Tibial nerve (tissue), 4 donors: ENCODE results near the gene FAT4. TPM values are rescaled to one million over a fixed set of nuclear protein-coding genes. Genes with fewer than 3 reads are reported as not detected.

Source experiments
- DNase-seq, 2 donors: peaks; one replicate each; pipeline ENCODE4 v3.0.0-alpha.2; 2019; ENCODE audit warnings: low spot score in 2 of 2
- H3K27ac ChIP-seq, 4 donors: fragments of 200-600 bp; sonication (generic) in 3 of 4; one replicate each; pipeline ENCODE4 v1.5.1; 2017 to 2019; ENCODE audit warnings: mild to moderate bottlenecking in 1 of 4
- H3K27me3 ChIP-seq, 2 donors: fragments of 200-600 bp; sonication (generic) in 1 of 2; one replicate each; pipeline versions ENCODE4 v1.5.1 to v1.6.0; 2017 to 2019
- H3K36me3 ChIP-seq, 3 donors: fragments of 200-600 bp; sonication (generic); one replicate each; pipeline ENCODE4 v1.5.1; 2018 to 2019
- H3K4me1 ChIP-seq, 4 donors: fragments of 200-600 bp; sonication (generic) in 3 of 4; one replicate each; pipeline ENCODE4 v1.5.1; 2017 to 2019
- H3K4me3 ChIP-seq, 4 donors: fragments of 200-600 bp; sonication (generic) in 3 of 4; one replicate each; pipeline ENCODE4 v1.5.1; 2017 to 2019; ENCODE audit warnings: mild to moderate bottlenecking in 1 of 4, moderate library complexity in 1 of 4
- H3K9me3 ChIP-seq, 4 donors: fragments of 200-600 bp; sonication (generic) in 3 of 4; one replicate each; pipeline ENCODE4 v1.5.1; 2017 to 2019
- CTCF ChIP-seq, 5 experiments: fragments of 200-600 bp in 3 of 5; fragments of 450-650 bp in 2 of 5; sonication (generic) in 3 of 5; IDR thresholded peaks; one replicate each; pipeline ENCODE4 v1.5.1; 2016 to 2019; ENCODE audit warnings: antibody characterized with exemption in 5 of 5, mild to moderate bottlenecking in 3 of 5, moderate library complexity in 2 of 5
- EP300 ChIP-seq, 2 donors: sonication (generic); formaldehyde crosslinking; IDR thresholded peaks; one replicate each; pipeline ENCODE4 v1.6.1; 2017; ENCODE audit warnings: antibody characterized with exemption in 2 of 2, mild to moderate bottlenecking in 1 of 2
- POLR2A ChIP-seq, 2 donors: fragments of 450-650 bp; IDR thresholded peaks; one replicate each; pipeline ENCODE4 v1.6.1; 2017; ENCODE audit warnings: antibody characterized with exemption in 2 of 2, mild to moderate bottlenecking in 2 of 2, moderate library complexity in 2 of 2
- WGBS, 2 donors: methylation state at CpG; one replicate each; pipeline ENCODE4 v1.1.5; 2018; 5-methylcytosine and 5-hydroxymethylcytosine counted together
- total RNA-seq, 4 donors: library from RNA; depleted of rRNA; stranded (reverse); fragments of >200 nt; gene quantifications; one replicate each; pipeline ENCODE4 v1.1.0, GENCODE V29; 2016

FAT4 gene
- 10 to 100 TPM; 12.3 to 22.7 (median 18.4) TPM for total RNA-seq

- H3K4me1 ChIP-seq, result peaks cover 0 to 25% (median 8%) of the 10 kb centered on the region in 4 donors
- DNase-seq, result peak; percentile 89 to 91
- WGBS, 2 donors, result 0% methylated on average over 66 to 68 of the region's 68 CpGs
- TF ChIP-seq EP300 (IDR thresholded peaks at IDR 0.05), result peak in 1 of 2 donors; percentile 84
- peak in 1 of 5 experiments; percentile 20 for TF ChIP-seq CTCF (IDR thresholded peaks at IDR 0.05)
- peak; percentile 65 to 85 for TF ChIP-seq POLR2A (IDR thresholded peaks at IDR 0.05)
- H3K36me3 ChIP-seq, result no peaks in the 10 kb centered on the region
- no peaks in the 10 kb centered on the region for H3K27me3 ChIP-seq
- peak within 1 kb of the TSS; percentile 81 to 95 (median 87) for H3K27ac ChIP-seq
- H3K4me3 ChIP-seq, result peak within 1 kb of the TSS; percentile 59 to 92 (median 81)
- peaks cover 0 to 4% (median 0%) of the 10 kb centered on the region in 4 donors for H3K9me3 ChIP-seq
Observed at GRCh38 chr4:125314676-125315575, at the start of gene FAT4. Gene FAT4, plus strand, starts transcription at chr4:125314955. Its CDS starts 1,457 bp downstream, at chr4:125316412.

DNA sequence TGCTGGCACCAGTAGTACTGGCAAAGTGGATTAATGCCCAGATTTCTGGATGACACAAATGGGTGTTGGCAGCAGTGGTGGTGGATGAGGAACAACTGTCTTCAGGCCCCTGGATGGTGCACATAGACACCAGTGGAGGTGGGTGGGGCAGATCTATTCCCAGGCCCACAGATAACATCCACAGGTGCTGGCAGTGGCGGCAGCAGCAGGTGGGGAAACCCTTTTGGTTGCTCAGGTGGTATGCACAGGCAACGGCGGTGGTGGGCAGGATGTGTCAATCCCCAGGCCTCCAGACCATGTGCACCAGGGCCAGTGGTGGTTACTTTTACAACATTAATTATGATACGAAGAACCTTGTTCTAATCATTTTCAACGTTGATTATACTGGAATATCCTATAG is 48.9 kb upstream of the FAT4 start:
- TF ChIP-seq EP300 (IDR thresholded peaks at IDR 0.05) (no peak), POLR2A (IDR thresholded peaks at IDR 0.05) (no peak), CTCF (IDR thresholded peaks at IDR 0.05) (no peak)
- Histone ChIP-seq H3K4me1 (no peaks in the 10 kb centered on the region), H3K4me3 (no peak overlapping the region), H3K27me3 (no peaks in the 10 kb centered on the region), H3K27ac (no peak overlapping the region), H3K36me3 (no peaks in the 10 kb centered on the region), H3K9me3 (no peaks in the 10 kb centered on the region)
- 96 to 99% methylated on average over 5 of the region's 5 CpGs for WGBS, 2 donors
- DNase-seq, result no peak

GRCh38 chr4:125266901-125267604 is 47.7 kb upstream of the FAT4 start:
- Histone ChIP-seq H3K9me3 (no peaks in the 10 kb centered on the region), H3K27me3 (no peaks in the 10 kb centered on the region)
- 49 to 63% methylated on average over 7 of the region's 7 CpGs for WGBS, 2 donors

GRCh38 chr4:125267630-125268029 is 47.1 kb upstream of the FAT4 start:
- H3K4me3 ChIP-seq, result no peak overlapping the region
- no peak for DNase-seq
- H3K4me1 ChIP-seq, result no peaks in the 10 kb centered on the region
- H3K9me3 ChIP-seq, result no peaks in the 10 kb centered on the region
- WGBS, 2 donors, result 64 to 73% methylated on average over 3 of the region's 3 CpGs
- no peaks in the 10 kb centered on the region for H3K27me3 ChIP-seq
- no peaks in the 10 kb centered on the region for H3K36me3 ChIP-seq
- no peak overlapping the region for H3K27ac ChIP-seq
- no peak for TF ChIP-seq POLR2A (IDR thresholded peaks at IDR 0.05)
- no peak for TF ChIP-seq EP300 (IDR thresholded peaks at IDR 0.05)
- no peak for TF ChIP-seq CTCF (IDR thresholded peaks at IDR 0.05)

More at GRCh38 chr4:125266901-125267604, 47.7 kb upstream of the FAT4 start:
- no peak for DNase-seq
- H3K4me1 ChIP-seq, result no peaks in the 10 kb centered on the region
- H3K27ac ChIP-seq, result no peak overlapping the region
- H3K4me3 ChIP-seq, result no peak overlapping the region
- H3K36me3 ChIP-seq, result no peaks in the 10 kb centered on the region
- TF ChIP-seq EP300 (IDR thresholded peaks at IDR 0.05), result no peak
- no peak for TF ChIP-seq POLR2A (IDR thresholded peaks at IDR 0.05)
- no peak for TF ChIP-seq CTCF (IDR thresholded peaks at IDR 0.05)
